Endothelial cell of umbilical vein (primary cell): Measurements from ENCODE around the gene PKD2.

Source experiments
- EZH2 ChIP-seq: IDR thresholded peaks from 2 replicates; pipeline ENCODE4 v1.6.1; 2012; ENCODE audit warnings: borderline replicate concordance, low read depth, mild to moderate bottlenecking, moderate library complexity, low read length, inconsistent platforms; ENCODE audit not compliant: severe bottlenecking
- JUN ChIP-seq: IDR thresholded peaks from 2 replicates; pipeline ENCODE4 v1.6.1; 2011; ENCODE audit warnings: borderline replicate concordance, low read depth; ENCODE audit not compliant: insufficient read length, insufficient read depth
- POLR2A ChIP-seq: IDR thresholded peaks from 2 replicates; pipeline ENCODE4 v1.6.1; 2012; ENCODE audit warnings: low read depth, mild to moderate bottlenecking, control low read depth, low read length
- POLR2AphosphoS5 ChIP-seq: IDR thresholded peaks from 2 replicates; pipeline ENCODE4 v1.6.1; 2012; ENCODE audit warnings: low read depth, mild to moderate bottlenecking, control low read depth, low read length, moderate library complexity; ENCODE audit not compliant: insufficient read depth
- TF ChIP-seq, protein P1 (sequence below), 2 donors: IDR thresholded peaks; 1 replicate in 1 of 2; 2 replicates in 1 of 2; pipeline ENCODE4 v1.5.1; 2011; ENCODE audit warnings: low read length in 2 of 2, mild to moderate bottlenecking in 2 of 2, moderate library complexity in 2 of 2, control low read depth in 1 of 2, inconsistent platforms in 1 of 2, low read depth in 1 of 2; ENCODE audit not compliant: insufficient read depth in 1 of 2; ENCODE audit errors: extremely low read depth in 1 of 2

DNA sequence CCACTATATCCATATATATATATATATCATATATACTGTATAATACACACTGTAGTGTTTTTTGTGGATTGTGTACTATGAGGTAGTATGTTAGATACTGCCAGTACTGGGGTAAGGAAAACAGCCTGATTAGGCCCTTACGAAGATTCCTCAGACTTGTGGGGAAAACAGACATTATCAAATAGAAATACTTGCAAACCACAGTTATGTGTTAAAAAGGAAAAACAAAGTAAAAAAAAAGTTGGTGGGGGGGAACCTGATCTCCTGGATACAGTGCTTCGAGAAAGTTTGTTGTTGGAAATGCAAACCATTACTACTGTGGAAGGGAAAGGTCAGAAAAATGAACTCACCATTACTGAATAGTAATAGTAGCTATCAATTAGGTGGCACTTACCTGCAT is 53.0 kb downstream of the PKD2 start:
- TF ChIP-seq, protein P1, sequence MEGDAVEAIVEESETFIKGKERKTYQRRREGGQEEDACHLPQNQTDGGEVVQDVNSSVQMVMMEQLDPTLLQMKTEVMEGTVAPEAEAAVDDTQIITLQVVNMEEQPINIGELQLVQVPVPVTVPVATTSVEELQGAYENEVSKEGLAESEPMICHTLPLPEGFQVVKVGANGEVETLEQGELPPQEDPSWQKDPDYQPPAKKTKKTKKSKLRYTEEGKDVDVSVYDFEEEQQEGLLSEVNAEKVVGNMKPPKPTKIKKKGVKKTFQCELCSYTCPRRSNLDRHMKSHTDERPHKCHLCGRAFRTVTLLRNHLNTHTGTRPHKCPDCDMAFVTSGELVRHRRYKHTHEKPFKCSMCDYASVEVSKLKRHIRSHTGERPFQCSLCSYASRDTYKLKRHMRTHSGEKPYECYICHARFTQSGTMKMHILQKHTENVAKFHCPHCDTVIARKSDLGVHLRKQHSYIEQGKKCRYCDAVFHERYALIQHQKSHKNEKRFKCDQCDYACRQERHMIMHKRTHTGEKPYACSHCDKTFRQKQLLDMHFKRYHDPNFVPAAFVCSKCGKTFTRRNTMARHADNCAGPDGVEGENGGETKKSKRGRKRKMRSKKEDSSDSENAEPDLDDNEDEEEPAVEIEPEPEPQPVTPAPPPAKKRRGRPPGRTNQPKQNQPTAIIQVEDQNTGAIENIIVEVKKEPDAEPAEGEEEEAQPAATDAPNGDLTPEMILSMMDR (IDR thresholded peaks at IDR 0.05; ENCODE audit: extremely low read depth in 1 of 2, insufficient read depth in 1 of 2, low read depth in 1 of 2, low read length in 2 of 2) = no peak
- no peak for TF ChIP-seq POLR2AphosphoS5
- TF ChIP-seq EZH2 = no peak
- TF ChIP-seq JUN = no peak
- TF ChIP-seq POLR2A = no peak
